GM23248 (cell line): ENCODE measurements around the gene ARHGEF28. TPM values are rescaled to one million over a fixed set of nuclear protein-coding genes. Genes with fewer than 3 reads are reported as not detected.

Experiments used
- DNase-seq: peaks from one replicate; pipeline ENCODE4 v3.0.0-alpha.2; 2015
- H2AFZ ChIP-seq: fragments of 200-600 bp; sonication (generic); 2 replicates; pipeline ENCODE4 v1.6.1; 2016; ENCODE audit warnings: antibody characterized with exemption
- H3F3A ChIP-seq: fragments of 200-600 bp; sonication (generic); 2 replicates; pipeline ENCODE4 v1.6.1; 2016; ENCODE audit warnings: mild to moderate bottlenecking, antibody characterized with exemption, mixed run types; ENCODE audit not compliant: insufficient read depth
- H3K27ac ChIP-seq: fragments of 200-600 bp; sonication (generic); 2 replicates; pipeline ENCODE4 v1.5.1; 2016; ENCODE audit warnings: mild to moderate bottlenecking
- H3K27me3 ChIP-seq: fragments of 200-600 bp; sonication (generic); replicated peaks from 2 replicates; pipeline ENCODE4 v1.6.1; 2016; ENCODE audit warnings: mild to moderate bottlenecking; ENCODE audit not compliant: insufficient read depth
- H3K36me3 ChIP-seq: fragments of 200-600 bp; sonication (generic); 2 replicates; pipeline ENCODE4 v1.6.1; 2016; ENCODE audit warnings: low read depth, mild to moderate bottlenecking
- H3K4me1 ChIP-seq: fragments of 200-600 bp; sonication (generic); 2 replicates; pipeline ENCODE4 v1.6.1; 2016; ENCODE audit warnings: mild to moderate bottlenecking; ENCODE audit not compliant: insufficient read depth
- H3K4me2 ChIP-seq: fragments of 200-600 bp; sonication (generic); one replicate; pipeline ENCODE4 v1.6.1; 2016; ENCODE audit warnings: mild to moderate bottlenecking; ENCODE audit not compliant: unreplicated experiment
- H3K4me3 ChIP-seq: fragments of 200-600 bp; sonication (generic); 2 replicates; pipeline ENCODE4 v1.5.1; 2016; ENCODE audit warnings: mild to moderate bottlenecking
- H3K79me2 ChIP-seq: fragments of 200-600 bp; sonication (generic); 2 replicates; pipeline ENCODE4 v1.6.1; 2016; ENCODE audit warnings: mild to moderate bottlenecking; ENCODE audit not compliant: insufficient read depth
- H3K9ac ChIP-seq: fragments of 200-600 bp; sonication (generic); 2 replicates; pipeline ENCODE4 v1.6.1; 2016; ENCODE audit warnings: mild to moderate bottlenecking
- H3K9me2 ChIP-seq: fragments of 200-600 bp; sonication (generic); 2 replicates; pipeline ENCODE4 v1.6.1; 2016; ENCODE audit warnings: mixed run types, mild to moderate bottlenecking, moderate library complexity; ENCODE audit not compliant: insufficient read depth
- H3K9me3 ChIP-seq: fragments of 200-600 bp; sonication (generic); one replicate; pipeline ENCODE4 v1.6.1; 2017; ENCODE audit warnings: low read depth
- H4K20me1 ChIP-seq: fragments of 200-600 bp; sonication (generic); 2 replicates; pipeline ENCODE4 v1.6.0; 2016; ENCODE audit not compliant: insufficient read depth
- EZH2 ChIP-seq: fragments of 200-600 bp; sonication (generic); IDR thresholded peaks from 2 replicates; pipeline ENCODE4 v1.6.1; 2018; ENCODE audit warnings: antibody characterized with exemption, mild to moderate bottlenecking; ENCODE audit not compliant: insufficient read depth, poor library complexity, severe bottlenecking
- EZH2phosphoT487 ChIP-seq: fragments of 200-600 bp; sonication (generic); IDR thresholded peaks from 2 replicates; pipeline ENCODE4 v1.6.1; 2018; ENCODE audit warnings: antibody characterized with exemption, moderate library complexity, mild to moderate bottlenecking, low read depth; ENCODE audit not compliant: insufficient read depth
- whole genome bisulfite sequencing, 2 experiments: methylation state at CpG; one replicate each; pipeline ENCODE4 v1.1.6; 2015 to 2017; ENCODE audit warnings: low lambda C conversion rate in 2 of 2, low coverage in 1 of 2; ENCODE audit errors: missing lambda C conversion rate in 2 of 2; 5-methylcytosine and 5-hydroxymethylcytosine counted together
- in situ Hi-C: fragments of 300-500 bp; cut with MboI; formaldehyde crosslinking; loops from 2 replicates; pipeline ENCODE4 v1.15.0; 2020
- polyA plus RNA-seq: library from polyadenylated mRNA; unstranded; fragments of >200 nt; fragmentation: Nextera tagmentation; extraction: Ambion mirVana; gene quantifications from 2 replicates; pipeline ENCODE4 v1.2.1, GENCODE V29; 2016
- total RNA-seq: library from RNA; depleted of rRNA; stranded (reverse); fragments of >200 nt; shearing (Covaris generic); gene quantifications from 2 replicates; pipeline ENCODE4 v1.2.3, GENCODE V29; 2014

ARHGEF28 gene
- total and polyA plus RNA-seq, 2 experiments from 2014 or later = 5.0 to 9.6 TPM

DNA sequence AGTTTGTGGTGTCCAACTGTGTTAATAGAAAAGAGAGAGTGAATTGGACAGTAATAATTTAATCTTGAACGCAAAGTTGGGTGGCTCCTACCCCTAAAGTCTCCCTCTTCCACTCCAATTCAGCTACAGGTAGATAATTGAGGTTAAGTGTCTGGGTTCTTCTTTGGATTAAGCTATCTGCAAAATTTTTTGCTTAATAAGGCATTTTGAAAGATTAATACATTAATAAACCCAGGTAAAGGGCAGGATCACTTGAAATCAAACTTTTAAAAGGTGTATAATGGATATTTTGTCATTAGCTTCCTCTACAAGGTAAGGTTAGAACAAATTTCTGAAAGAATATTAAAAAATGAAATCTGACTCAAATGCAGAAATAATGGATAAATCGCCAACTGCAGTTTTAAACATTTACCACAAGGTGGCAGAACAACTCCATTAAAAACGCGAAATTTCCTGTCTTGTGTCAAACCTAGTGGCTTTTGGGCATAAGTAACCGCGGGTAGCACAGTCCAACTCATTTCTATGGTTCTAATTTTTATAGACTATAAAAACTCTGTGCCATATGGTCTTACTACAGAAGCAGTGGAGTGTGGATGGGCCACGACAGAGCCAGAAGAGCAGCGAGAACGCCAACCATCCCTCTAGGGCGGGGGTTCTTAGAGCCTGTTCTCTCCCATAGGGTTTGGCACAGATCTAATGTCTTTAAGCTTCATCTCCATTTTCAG is 276.5 kb downstream of the ARHGEF28 start:
- Histone ChIP-seq H3K4me1 (no peaks in the 10 kb centered on the region), H3K9me2 (no peaks in the 10 kb centered on the region), H3K79me2 (no peaks in the 10 kb centered on the region), H3K4me2 (no peak overlapping the region), H4K20me1 (no peaks in the 10 kb centered on the region), H3K9ac (no peak overlapping the region), H3K36me3 (no peaks in the 10 kb centered on the region), H3K27me3 (no peaks in the 10 kb centered on the region), H3K27ac (no peak overlapping the region), H3F3A (no peaks in the 10 kb centered on the region), H3K4me3 (no peak overlapping the region), H3K9me3 (no peaks in the 10 kb centered on the region), H2AFZ (0 out of 2 replicates have a peak overlapping the region, but pooled peaks have one; percentile 10)
- peak; percentile 77 for DNase-seq
- in situ Hi-C loops = loop anchor here (5.0 kb wide), 1 partner anchor 745 kb away; no protein-coding TSS in a partner anchor
- TF ChIP-seq EZH2phosphoT487 (no peak), EZH2 (no peak)
- WGBS, 2 experiments = 12 to 13% methylated on average over 10 of the region's 10 CpGs

DNA sequence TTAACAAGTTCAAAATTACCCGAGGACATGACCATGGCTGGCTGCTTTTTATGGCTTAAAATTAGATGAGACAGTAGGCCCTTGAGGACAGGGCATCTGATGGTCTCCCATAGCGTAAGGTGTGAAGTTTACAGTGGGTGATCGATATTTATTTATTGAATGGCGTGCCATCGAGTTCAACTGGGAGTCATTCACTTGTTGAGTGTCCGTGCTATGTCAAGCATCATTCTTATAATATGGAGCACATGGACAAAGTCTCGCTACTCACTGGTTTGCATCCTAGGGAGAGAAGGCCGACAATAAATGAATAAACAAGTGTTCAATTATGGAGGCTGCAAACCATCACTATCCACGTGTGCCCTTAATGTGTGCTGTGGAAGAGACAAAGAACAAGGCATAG is 277.2 kb downstream of the ARHGEF28 start:
- no peaks in the 10 kb centered on the region for H3K9me3 ChIP-seq
- H3K27me3 ChIP-seq = no peaks in the 10 kb centered on the region
- H3K79me2 ChIP-seq = no peaks in the 10 kb centered on the region
- no peaks in the 10 kb centered on the region for H3F3A ChIP-seq
- in situ Hi-C loops = loop anchor here (5.0 kb wide), 1 partner anchor 744 kb away; no protein-coding TSS in a partner anchor
- no peaks in the 10 kb centered on the region for H3K4me1 ChIP-seq
- no peaks in the 10 kb centered on the region for H3K9me2 ChIP-seq
- 89 to 90% methylated on average over 9 of the region's 9 CpGs for WGBS, 2 experiments
- no peak overlapping the region for H3K27ac ChIP-seq
- H3K4me2 ChIP-seq = no peak overlapping the region
- TF ChIP-seq EZH2 = no peak
- TF ChIP-seq EZH2phosphoT487 = no peak
- 0 out of 2 replicates have a peak overlapping the region, but pooled peaks have one; percentile 10 for H2AFZ ChIP-seq
- H3K9ac ChIP-seq = no peak overlapping the region
- no peak overlapping the region for H3K4me3 ChIP-seq
- no peaks in the 10 kb centered on the region for H3K36me3 ChIP-seq
- no peaks in the 10 kb centered on the region for H4K20me1 ChIP-seq
- DNase-seq = no peak

DNA sequence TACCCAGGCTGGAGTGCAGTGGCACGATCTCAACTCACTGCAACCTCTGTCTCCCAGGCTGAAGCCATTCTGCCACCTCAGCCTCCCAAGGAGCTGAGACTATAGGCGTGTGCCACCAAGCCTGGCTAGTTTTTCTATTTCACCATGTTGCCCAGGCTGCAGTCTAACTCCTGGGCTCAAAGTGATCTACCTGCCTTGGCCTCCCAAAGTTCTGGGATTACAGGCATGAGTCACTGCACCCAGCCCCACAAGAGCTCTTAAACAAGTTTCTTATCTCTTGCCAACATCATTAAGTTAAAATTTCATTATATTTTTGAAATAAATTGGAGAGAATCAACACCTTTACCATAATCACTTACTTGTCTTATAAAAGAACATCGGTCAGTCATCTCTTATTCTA is 280.3 kb downstream of the ARHGEF28 start:
- in situ Hi-C loops = no loop called here
- H2AFZ ChIP-seq = no peak overlapping the region
- no peaks in the 10 kb centered on the region for H3K9me3 ChIP-seq
- DNase-seq = no peak
- no peak overlapping the region for H3K27ac ChIP-seq
- no peaks in the 10 kb centered on the region for H3K79me2 ChIP-seq
- H3K27me3 ChIP-seq = no peaks in the 10 kb centered on the region
- H3K9ac ChIP-seq = no peak overlapping the region
- WGBS, 2 experiments = 81 to 82% methylated on average over 3 of the region's 3 CpGs
- H3K9me2 ChIP-seq = no peaks in the 10 kb centered on the region
- H4K20me1 ChIP-seq = no peaks in the 10 kb centered on the region
- H3F3A ChIP-seq = no peaks in the 10 kb centered on the region
- no peak overlapping the region for H3K4me3 ChIP-seq
- no peaks in the 10 kb centered on the region for H3K36me3 ChIP-seq
- no peak overlapping the region for H3K4me2 ChIP-seq
- no peaks in the 10 kb centered on the region for H3K4me1 ChIP-seq
- no peak for TF ChIP-seq EZH2phosphoT487
- TF ChIP-seq EZH2 = no peak

DNA sequence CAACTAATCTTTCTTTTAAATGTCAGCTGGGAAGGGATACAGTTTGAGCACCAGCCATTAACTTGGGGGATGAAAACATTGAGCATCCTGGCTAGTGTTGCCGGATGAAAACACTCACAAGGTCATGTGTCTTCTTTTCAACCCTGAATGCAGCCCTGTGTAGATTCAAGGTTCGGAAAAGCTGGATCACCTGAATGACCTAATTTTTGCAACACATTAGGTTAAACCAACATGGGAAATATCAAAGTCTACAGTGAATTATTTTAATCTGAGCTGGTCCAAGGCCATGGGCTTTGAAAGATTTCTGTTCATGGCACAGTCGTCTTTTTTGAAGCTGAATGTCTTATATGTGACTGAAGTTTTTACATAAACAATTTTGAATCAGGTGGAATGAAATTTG is 281.2 kb downstream of the ARHGEF28 start:
- 93 to 98% methylated on average over 3 of the region's 3 CpGs for WGBS, 2 experiments
- TF ChIP-seq EZH2 (no peak), EZH2phosphoT487 (no peak)
- Histone ChIP-seq H3K27ac (no peak overlapping the region), H3K79me2 (no peaks in the 10 kb centered on the region), H3F3A (no peaks in the 10 kb centered on the region), H3K4me1 (no peaks in the 10 kb centered on the region), H3K4me3 (no peak overlapping the region), H3K27me3 (no peaks in the 10 kb centered on the region), H3K36me3 (no peaks in the 10 kb centered on the region), H3K9me3 (no peaks in the 10 kb centered on the region), H3K9me2 (no peaks in the 10 kb centered on the region), H3K4me2 (no peak overlapping the region), H2AFZ (no peak overlapping the region), H4K20me1 (no peaks in the 10 kb centered on the region), H3K9ac (no peak overlapping the region)
- DNase-seq = no peak
- in situ Hi-C loops = no loop called here
